Loucy (cell line): ENCODE data around the gene CGREF1.

Source experiments
- EZH2phosphoT487 ChIP-seq: fragments of 200-600 bp; IDR thresholded peaks from 2 replicates; pipeline ENCODE4 v1.6.1; 2018; ENCODE audit warnings: antibody characterized with exemption, mild to moderate bottlenecking, moderate library complexity, borderline replicate concordance
- TF ChIP-seq, protein P1 (sequence below): fragments of 200-600 bp; sonication (generic); conservative IDR thresholded peaks from 2 replicates; pipeline ENCODE4 v1.5.1; 2014; ENCODE audit warnings: mild to moderate bottlenecking, antibody characterized with exemption, low read length

GRCh38 chr2:27121906-27122305 lies 3.0 kb upstream of the CGREF1 start:
- TF ChIP-seq, protein P1, sequence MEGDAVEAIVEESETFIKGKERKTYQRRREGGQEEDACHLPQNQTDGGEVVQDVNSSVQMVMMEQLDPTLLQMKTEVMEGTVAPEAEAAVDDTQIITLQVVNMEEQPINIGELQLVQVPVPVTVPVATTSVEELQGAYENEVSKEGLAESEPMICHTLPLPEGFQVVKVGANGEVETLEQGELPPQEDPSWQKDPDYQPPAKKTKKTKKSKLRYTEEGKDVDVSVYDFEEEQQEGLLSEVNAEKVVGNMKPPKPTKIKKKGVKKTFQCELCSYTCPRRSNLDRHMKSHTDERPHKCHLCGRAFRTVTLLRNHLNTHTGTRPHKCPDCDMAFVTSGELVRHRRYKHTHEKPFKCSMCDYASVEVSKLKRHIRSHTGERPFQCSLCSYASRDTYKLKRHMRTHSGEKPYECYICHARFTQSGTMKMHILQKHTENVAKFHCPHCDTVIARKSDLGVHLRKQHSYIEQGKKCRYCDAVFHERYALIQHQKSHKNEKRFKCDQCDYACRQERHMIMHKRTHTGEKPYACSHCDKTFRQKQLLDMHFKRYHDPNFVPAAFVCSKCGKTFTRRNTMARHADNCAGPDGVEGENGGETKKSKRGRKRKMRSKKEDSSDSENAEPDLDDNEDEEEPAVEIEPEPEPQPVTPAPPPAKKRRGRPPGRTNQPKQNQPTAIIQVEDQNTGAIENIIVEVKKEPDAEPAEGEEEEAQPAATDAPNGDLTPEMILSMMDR = no peak
- TF ChIP-seq EZH2phosphoT487 = no peak
